Hematopoietic multipotent progenitor cell treated with erythropoietin and hydrocortisone succinate and interleukin-3 and kit ligand, for 17 days (in vitro differentiated cells): ENCODE results near the gene SDHA.
"Not testable (repeated sequence)": the region's sequence is repeated elsewhere in the genome, so short reads cannot be mapped to it uniquely, and the experiment has no call there.

Source experiments
- DNase-seq: peaks from one replicate; pipeline ENCODE4 v3.0.0-alpha.2; 2015; ENCODE audit warnings: low spot score

Gene SDHA

DNA sequence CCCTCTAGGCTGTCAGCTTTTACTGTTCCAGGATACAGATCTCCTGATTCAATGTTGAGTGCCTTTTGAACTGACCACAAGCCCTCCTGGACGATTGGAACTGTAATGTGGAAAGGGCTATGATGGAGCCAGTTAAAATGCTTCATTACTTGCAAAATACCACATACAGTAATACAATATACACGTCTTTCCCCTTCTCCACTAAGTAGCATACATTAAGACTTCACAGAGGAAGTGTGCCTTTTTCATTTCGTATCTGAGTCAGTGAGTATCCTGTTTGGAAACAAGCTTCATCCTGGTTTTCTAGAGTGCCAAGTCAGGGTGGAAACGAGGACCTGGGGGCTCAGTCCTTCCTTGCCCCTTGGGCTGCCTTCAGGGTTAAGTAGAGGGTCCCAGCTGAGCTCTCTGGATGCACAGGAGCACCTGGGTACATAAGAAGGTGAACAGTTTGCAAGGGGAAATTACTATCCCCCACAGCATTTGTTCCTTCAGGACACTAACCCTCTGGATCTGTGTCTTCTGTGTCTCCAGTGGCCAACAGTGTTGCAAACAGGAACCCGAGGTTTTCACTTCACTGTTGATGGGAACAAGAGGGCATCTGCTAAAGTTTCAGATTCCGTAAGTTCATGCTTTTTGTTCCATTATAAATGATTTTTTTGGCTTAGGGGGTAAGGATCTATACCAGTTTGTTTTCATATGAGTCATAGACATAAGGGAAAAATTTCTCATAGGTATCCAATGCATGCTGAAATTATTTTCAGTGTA is 5.0 kb downstream of the SDHA start:
- DNase-seq, result not testable (repeated sequence)

DNA sequence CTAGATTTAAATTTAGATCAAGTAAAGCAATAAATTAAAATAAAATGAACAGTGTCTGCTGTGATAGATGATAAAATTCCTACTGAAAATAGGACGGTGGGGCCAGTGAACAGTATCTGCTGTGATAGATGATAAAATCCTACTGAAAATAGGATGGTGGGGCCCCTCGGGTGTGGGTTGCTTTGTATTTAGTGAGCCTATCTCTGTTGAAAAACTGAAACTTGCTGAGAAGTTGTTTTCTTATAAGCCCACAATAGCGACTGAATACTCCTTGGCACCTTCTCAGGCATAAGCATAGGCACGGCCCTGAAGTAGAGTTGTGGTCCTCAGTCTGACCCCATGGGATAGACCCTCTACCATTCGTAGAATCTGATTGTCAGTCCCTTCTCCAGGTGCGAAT is 5.7 kb downstream of the SDHA start:
- no peak for DNase-seq

DNA sequence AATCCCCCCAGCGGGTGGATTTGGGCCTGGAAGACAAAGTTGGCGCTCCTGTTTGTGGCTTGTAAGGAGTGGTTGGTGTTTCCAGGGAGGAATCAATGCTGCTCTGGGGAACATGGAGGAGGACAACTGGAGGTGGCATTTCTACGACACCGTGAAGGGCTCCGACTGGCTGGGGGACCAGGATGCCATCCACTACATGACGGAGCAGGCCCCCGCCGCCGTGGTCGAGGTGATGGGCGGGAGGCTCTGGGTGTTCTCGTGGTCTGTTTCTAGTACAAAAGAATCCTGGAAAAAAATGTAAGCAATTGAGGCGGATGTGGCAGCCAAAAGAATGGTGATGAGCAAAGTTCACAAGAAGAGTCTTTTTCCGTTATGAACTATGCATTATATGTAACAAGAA is 7.2 kb downstream of the SDHA start:
- DNase-seq, result no peak

DNA sequence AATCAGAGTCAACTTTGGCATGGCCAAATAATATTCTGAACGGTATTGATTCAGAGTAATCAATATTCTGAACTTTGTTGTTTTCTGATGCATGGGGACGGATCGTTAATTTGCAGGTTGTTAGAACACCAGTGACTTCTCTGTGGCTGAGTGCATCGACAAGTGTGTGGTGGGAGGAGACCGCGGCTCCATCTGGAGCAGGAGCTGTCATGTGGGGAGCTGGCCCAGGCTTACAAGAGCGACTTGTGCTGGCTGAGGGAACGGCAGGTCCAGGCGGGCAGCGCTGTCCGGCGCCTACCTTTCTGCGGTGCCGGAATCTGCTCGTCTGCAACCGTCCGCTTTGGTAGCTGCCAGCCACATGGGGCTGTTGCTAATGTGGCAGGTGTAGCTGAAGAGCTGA is 9.3 kb downstream of the SDHA start:
- DNase-seq, result not testable (repeated sequence)

DNA sequence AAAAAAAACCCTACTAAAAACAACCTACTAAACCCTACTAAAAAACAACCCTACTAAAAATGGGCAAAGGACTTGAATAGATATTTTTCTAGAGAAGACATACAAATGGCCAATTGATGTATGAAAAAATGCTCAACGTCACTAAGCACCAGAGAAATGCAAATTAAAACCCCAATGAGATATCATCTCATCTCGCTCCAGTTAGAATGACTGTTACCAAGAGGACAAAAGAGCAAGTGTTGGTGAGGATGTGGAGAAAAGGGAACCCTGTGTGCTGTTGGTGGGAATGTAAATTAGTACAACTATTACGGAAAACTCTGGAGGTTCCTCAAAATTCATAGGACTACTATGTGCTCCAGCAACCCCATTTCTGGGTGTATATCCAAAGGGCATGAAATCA is 10.8 kb downstream of the SDHA start:
- no peak for DNase-seq

DNA sequence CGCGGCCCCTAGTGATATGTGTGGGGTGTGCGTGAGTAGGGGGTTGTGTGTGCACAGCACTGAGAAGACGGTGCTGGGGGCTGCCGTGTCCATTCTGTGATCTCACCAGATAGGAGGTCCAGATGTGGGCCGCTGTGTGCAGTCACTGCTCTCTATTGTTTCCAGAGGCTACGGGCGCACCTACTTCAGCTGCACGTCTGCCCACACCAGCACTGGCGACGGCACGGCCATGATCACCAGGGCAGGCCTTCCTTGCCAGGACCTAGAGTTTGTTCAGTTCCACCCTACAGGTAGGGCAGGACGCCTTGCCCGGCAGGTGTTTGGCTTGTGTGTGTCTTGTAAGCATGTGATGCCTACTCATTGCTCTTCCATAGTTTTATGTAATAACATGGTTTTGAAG is 12.6 kb downstream of the SDHA start:
- no peak for DNase-seq

DNA sequence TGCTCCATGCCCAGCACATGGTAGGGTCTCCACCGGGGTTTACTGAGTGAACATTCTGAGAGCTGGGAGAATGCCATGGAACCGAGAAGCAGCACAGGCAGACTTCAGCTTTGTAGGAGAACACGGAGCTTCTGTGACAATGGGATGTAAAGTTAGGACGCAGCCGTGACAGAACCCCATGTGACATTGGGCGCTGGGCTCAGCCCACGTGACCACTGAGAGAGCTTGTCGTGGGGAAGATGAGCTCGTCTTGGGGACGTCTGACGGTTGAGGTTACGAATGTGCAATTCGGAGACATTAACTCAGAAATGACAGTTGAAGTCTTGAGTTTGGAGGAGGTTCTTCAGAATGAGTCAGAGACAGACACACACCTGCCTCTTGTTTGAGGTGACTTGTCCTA is 13.5 kb downstream of the SDHA start:
- DNase-seq, result no peak

DNA sequence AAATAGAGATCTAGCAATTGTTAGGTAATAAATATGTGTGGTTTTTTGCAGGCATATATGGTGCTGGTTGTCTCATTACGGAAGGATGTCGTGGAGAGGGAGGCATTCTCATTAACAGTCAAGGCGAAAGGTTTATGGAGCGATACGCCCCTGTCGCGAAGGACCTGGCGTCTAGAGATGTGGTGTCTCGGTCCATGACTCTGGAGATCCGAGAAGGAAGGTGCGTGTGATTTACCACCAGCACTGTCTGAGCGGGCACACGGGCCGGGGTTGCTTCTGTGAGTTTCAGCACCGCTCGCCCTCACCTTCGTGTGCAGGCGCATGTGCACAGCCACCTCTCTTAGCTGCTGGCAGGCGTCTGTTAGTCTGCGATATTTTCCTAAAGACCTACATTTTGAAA is 15.3 kb downstream of the SDHA start:
- not testable (repeated sequence) for DNase-seq

DNA sequence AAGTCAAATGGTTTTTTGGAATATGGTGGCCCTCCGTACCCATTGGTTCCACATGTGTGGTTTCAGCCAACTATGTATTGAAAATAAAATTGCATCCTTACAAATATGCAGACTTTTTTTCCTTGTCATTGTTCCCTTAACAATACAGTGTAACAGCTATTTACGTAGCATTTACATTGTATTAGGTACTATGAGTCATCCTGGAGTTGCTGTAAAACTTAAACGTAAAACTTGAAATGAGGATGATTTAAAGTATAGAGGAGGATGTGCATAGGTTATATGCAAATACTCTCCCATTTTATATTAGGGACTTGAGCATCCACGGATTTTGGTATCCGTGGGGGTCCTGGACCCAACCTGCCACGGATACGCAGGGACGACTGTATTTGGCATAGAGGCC is 16.3 kb downstream of the SDHA start:
- DNase-seq, result no peak

DNA sequence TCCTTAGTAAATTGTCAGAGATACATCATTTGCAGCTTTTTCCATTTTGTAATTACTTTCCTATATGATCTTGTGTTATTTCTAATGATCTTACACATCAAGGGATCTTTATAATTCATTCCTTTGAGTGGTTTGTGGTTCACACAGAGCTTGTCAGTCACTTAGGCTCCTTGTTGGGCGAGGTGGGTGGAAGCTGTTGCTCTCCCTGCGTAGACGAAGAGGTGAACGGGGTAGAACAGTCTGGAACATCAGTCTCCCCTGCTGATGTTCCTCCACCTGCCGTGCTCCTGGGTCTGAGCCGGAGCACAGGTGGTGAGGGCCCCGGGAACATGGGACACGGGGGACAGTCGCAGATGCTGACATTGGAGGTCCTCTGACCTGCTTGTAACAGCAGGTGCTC is 17.4 kb downstream of the SDHA start:
- not testable (repeated sequence) for DNase-seq

DNA sequence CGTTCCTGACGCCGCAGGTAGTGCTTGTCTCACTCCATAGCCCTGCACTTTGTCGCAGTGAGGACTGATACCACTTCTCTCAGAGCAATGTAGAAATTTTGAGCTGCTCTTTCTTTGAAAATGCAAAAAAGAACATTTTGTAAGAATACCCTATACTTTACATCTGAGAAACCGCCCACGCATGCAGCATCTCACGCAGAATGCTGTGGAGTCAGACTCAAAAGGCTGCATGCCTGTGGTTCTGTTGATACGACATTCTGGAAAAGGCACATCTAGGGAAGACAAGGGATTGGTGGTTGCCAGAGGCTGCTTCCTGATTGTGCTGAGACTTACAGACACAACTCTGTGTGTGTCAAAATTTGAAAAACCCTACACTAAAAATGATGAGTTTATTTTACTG is 19.8 kb downstream of the SDHA start:
- not testable (repeated sequence) for DNase-seq

DNA sequence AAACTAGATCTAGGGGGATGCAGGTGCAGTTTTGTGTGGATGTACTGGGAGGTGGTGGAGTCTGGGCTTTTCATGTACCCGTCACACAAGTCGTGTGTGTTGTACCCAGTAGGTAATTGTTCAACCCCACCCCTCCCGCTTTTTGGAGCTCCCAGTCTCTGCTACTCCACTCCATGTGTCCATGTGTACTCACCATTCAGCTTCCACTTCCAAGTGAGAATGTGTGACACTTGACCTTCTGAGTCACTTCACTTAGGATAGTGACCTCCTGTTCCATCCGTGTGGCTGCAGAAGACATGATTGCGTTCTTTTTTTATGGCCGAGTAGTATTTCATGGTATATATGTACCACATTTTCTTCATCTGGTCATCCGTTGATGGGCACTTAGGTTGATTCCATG is 22.4 kb downstream of the SDHA start:
- not testable (repeated sequence) for DNase-seq

DNA sequence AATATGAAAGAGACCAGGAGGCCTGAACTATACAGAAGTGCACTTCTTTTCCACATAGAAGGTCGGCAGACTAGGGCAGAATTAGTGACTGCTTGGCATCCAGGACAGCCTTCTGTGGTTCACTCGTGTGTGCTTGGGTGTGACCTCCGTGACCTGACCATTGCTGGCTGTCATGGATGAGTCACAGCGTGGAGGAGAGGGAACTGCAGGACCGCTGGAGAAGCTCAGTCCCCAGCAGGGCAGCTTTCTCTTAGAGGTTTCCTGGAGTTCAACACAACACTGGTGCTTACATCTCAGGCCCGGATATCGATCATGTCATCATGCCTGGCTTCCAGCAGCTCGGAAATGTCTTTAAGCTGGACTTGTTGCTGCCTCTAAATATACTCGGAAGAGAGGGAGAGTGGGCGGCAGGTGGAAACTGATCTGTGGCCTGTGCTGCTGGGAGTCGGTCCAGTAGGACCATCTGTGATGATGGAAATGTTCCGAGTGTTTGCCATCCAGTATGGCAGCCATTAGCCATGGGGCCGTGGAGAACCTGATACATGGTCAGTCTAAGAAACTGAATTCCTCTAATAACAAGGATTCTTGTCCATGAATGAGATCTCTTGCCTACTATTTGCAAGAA is 23.0 kb downstream of the SDHA start:
- not testable (repeated sequence) for DNase-seq

DNA sequence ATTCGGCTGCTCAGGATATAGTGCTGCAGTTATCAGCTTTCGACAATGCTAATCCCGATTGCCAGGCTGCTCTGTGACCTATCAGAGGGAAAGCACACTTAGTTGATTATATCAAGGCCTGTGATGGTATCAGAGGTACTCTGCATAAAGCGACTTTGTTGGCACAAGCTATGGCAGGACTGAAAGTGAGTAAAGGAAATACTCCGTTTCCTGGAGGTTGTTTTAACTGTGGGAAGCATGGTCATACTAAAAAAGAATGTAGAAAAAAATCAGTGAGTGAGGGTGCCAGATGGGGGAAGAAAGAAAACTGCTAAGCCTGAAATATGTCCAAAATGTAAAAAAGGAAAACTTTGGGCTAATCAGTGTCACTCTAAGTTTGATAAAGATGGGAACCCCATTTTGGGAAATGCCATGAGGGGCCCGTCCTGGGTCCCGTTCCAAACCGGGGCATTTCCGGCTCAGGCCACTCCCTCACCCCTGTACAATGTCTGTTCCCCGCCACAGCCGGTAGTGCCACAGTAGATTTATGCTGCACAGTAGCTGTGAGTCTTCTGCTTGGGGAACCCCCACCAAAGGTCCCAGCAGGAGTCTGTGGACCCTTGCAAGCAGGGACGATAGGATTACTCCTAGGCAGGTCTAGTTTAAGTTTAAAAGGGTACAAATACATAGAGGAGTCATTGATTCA is 25.7 kb downstream of the SDHA start:
- DNase-seq, result not testable (repeated sequence)

DNA sequence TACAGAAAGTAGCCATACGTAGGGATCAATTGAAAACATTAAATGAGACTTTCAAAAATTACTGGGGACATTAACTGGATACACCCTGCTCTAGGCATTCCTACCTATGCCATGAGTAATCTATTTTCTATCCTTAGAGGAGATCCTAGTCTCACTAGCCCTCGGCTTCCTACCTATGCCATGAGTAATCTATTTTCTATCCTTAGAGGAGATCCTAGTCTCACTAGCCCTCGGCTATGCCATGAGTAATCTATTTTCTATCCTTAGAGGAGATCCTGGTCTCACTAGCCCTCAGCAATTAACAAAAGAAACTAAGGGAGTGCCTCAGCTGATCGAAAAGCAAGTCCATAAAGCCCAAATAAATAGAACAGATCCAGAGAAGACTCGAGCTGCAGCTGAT is 27.6 kb downstream of the SDHA start:
- DNase-seq, result not testable (repeated sequence)

DNA sequence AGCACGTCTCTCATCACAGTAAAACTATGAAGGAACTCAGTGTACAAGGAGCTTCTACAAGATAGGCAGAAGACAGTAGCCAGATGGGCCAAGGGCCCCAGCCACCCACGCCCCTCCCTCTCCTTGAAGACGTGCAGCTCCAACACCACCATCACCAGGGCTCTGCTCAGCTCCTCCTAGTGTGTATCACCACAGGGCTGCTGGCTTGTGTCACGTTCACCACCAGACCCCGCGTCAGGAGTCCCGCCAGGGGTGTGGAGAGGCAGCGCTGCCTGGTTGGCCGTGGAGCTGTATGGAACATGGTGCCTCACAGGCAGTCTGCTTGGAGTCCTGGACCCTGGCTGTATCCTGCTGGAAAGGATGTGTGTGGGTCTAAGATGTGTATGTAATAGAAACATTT is 32.3 kb downstream of the SDHA start:
- not testable (repeated sequence) for DNase-seq

DNA sequence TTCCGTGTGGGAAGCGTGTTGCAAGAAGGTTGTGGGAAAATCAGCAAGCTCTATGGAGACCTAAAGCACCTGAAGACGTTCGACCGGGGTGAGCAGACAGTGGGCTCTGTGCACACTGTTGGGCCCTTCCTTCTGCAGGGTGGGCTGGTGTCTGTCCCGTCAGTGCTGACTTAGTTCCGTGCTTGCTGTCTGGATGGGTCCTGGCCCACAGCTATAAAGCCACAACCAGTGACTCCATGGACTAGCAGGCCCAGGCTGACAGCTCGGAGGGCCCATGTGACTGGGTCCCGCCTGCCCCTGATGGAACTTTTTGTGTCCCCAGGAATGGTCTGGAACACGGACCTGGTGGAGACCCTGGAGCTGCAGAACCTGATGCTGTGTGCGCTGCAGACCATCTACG is 32.9 kb downstream of the SDHA start:
- DNase-seq, result not testable (repeated sequence)

DNA sequence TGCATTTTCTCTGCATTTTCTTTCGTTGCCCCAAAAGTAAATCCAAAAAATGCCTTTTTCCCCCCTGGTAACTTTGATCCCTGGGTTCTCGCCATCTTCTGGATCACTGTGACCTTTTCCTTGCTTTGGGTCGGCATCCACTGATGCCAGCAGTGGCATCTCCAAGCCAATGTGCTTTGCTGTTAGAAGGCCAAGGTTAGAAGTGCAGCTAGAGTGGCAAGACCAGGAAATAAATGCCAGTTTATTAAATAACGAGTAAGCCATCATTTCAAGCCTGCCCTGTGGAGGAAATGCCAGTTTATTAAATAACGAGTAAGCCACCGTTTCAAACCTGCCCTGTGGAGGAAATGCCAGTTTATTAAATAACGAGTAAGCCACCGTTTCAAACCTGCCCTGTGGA is 33.4 kb downstream of the SDHA start:
- not testable (repeated sequence) for DNase-seq

DNA sequence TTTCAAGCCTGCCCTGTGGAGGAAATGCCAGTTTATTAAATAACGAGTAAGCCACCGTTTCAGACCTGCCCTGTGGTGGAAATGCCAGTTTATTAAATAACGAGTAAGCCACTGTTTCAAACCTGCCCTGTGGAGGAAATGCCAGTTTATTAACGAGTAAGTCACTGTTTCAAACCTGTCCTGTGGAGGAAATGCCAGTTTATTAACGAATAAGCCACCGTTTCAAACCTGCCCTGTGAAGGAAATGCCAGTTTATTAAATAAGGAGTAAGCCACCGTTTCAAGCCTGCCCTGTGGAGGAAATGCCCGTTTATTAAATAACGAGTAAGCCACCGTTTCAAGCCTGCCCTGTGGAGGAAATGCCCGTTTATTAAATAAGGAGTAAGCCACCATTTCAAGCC is 33.9 kb downstream of the SDHA start:
- not testable (repeated sequence) for DNase-seq

DNA sequence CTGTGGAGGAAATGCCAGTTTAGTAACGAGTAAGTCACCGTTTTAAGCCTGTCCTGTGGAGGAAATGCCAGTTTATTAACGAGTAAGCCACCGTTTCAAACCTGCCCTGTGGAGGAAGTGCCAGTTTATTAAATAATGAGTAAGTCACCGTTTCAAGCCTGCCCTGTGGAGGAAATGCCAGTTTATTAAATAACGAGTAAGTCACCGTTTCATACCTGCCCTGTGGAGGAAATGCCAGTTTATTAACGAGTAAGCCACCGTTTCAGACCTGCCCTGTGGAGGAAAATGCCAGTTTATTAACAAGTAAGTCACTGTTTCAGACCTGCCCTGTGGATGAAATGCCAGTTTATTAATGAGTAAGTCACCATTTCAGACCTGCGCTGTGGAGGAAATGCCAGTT is 34.4 kb downstream of the SDHA start:
- DNase-seq, result no peak

DNA sequence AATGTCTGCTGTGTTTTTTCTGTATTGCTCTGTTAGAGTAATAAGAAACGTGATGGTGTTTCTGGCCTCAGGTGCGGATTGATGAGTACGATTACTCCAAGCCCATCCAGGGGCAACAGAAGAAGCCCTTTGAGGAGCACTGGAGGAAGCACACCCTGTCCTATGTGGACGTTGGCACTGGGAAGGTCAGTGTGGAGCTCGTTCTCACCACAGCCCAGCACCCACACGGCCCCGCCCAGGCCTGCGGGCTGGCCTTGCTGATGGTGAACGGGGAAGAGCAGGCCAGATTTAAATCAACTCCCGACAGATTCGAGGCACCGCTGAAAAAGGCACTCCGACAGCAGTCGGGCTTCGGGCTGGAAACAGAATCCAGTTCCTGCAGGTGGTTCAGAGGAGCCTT is 36.2 kb downstream of the SDHA start:
- not testable (repeated sequence) for DNase-seq

DNA sequence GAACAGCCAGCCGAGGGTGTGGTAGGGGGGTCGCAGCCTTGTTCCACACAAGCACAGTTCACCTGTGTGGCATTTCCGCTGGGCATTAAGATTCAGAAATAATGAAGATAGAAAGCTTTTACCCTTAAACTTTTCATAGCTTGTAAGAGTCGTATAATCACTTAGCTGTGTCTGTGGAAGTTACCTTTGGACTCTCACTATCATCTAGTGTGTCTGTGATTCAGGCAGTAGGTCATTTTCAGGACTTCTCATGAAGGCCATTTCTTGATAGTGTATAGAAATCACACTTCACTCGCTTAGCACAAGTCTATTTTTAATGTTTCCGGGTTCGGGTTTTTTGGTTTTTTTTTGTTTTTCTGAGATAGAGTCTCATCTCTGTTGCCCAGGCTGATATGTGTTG is 37.0 kb downstream of the SDHA start:
- not testable (repeated sequence) for DNase-seq

DNA sequence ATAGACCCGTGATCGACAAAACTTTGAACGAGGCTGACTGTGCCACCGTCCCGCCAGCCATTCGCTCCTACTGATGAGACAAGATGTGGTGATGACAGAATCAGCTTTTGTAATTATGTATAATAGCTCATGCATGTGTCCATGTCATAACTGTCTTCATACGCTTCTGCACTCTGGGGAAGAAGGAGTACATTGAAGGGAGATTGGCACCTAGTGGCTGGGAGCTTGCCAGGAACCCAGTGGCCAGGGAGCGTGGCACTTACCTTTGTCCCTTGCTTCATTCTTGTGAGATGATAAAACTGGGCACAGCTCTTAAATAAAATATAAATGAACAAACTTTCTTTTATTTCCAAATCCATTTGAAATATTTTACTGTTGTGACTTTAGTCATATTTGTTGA is 38.2 kb downstream of the SDHA start:
- DNase-seq, result not testable (repeated sequence)
